GM18526 (cell line): Measurements from ENCODE around the gene NDRG4.

Experiments used
- POLR2A ChIP-seq: IDR thresholded peaks from 3 replicates; pipeline ENCODE4 v1.6.1; 2011; ENCODE audit not compliant: insufficient read length; ENCODE audit errors: extremely low read depth

The NDRG4 gene

DNA sequence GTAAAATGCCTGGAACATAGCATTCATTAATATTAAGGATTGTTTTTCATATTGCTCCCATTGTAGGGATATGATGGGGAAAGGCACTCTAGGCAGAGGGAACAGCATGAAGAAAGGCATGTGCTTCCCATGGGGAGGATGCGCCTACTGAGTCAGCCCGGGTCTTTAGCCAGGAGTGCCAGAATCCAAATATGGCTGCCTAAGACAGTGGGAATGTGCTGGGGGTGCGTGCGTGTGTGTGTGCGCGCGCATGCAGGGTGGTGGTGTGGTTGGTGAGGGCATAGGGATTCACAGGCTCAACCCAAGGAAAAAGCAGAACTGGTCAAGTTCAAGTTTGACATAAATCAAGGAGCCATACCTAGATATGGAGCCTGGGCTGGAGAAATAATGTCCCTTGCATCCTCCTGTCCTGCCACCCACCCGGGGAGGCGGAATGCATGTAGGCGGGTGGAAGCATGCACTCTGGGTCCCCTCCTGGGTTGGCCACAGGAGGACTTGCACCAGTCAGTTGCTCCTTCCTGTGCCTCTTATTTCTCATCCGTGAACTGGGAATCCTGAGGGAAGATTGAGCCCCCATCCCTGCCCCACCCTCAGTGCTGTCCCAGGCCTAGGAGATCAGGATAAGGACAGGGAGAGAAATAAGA, 18.6 kb upstream of the NDRG4 start:
- no peak for TF ChIP-seq POLR2A

DNA sequence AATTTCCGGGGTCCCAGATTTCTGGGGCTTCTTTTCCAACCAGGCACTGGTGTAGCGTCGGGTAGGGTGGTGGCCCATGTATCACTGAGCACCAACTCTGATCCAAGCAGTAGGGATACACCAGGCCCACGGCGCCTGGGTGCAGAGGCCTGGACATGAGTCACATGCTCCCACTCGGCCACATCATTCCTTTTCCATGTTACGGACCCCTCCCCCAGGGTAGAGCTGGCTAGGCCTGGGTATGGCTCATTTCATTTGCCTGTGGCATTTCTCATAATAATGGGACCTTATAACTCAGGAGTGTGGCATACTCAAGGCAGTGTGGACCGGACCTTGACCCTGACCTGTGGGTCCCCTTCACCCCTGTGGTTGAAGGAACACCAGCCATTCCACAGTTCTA, 18.0 kb upstream of the NDRG4 start:
- no peak for TF ChIP-seq POLR2A

DNA sequence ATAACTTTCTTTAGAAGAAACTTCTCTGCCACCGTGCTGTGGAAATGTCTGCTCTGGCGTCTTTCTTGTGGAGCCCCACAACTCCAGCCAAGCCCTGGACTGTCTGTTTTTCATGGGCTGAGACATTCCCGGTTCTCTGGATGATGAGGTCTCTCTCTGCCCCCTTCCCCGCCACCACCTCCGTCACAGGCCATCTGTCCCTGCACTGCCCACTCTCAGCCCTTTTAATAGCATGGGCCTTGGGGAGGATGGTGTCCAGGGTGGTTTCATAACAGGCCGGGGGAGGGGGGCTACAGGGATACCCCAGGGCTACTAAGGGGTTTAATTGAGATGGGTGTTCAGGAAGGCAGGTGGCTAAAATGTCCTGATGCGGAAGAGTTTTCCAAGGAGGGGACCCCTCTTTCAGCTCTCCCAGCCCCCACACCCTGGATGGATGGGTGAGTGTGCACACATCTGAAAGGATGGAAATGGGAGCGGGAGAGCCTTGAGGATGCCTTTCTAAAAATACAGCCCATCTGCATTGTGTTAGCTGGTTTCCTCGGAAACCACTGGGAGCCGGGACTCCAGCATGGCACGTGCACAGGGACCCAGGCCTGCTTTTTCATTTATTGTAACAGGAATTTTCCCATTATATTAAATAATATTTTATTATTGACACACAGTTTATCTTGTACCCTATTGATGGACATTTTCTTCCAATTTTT, 14.6 kb upstream of the NDRG4 start:
- TF ChIP-seq POLR2A = no peak

DNA sequence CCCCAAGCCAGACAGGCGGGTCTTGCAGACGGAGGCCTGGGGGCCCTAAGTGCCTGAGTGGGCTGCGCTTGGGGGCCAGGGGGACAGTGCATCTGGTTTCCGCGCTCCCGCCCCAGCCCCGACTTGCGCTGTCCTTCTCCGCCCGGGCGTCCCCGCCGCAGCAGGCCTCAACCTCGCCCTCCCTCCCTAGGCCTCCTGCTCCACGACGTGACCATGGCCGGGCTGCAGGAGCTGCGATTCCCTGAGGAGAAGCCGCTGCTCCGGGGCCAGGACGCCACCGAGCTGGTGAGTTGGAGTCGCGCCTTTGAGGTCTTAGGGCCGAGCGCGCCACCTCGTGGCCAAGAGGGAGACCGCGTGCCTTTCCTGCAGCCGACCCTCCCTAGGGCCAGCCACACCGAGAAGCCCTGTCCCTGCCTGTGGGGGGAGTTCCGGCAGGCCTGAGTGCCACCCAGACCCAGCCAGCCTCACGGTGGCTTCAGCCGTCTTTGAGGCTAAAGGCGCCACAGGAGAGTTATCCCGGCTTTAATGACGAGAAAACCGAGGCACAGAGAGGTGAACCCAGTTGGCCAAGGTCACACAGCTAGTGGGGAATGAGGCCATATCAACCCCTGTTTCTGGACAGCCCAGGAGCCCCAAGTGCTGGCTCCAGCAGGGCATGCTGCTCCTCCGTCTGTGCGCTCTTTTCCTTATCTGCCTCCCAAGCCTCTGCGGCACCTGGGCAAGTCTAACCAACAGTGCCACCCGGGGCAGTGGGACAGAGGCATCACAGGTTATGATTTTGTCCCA, 12.2 kb upstream of the NDRG4 start:
- TF ChIP-seq POLR2A = no peak

DNA sequence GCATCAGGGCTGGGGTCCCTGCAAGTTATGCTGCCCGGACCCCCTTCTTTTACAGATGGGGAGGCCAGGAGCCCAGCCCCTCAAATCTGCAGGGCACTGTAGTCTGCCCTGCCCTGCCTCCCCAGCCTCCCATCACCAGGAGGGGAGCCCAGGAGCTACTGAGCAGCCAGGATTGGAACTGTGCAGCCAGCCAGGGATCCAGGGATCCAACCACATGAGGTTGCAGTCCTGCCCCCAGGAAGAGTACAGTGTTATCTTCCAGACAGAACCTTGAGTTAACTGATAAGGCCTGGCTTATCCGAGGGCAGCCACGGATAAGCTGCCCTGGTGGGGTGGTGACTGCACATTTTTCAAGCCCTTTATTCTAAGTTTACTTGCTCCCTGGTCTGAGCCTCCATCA, 11.4 kb upstream of the NDRG4 start:
- no peak for TF ChIP-seq POLR2A

GRCh38 chr16:58490065-58490464, 9.9 kb upstream of the NDRG4 start:
- no peak for TF ChIP-seq POLR2A

GRCh38 chr16:58492066-58492465, 7.9 kb upstream of the NDRG4 start:
- no peak for TF ChIP-seq POLR2A

- no peak for TF ChIP-seq POLR2A
Measured at GRCh38 chr16:58492735-58493134, 7.2 kb upstream of the NDRG4 start.

DNA sequence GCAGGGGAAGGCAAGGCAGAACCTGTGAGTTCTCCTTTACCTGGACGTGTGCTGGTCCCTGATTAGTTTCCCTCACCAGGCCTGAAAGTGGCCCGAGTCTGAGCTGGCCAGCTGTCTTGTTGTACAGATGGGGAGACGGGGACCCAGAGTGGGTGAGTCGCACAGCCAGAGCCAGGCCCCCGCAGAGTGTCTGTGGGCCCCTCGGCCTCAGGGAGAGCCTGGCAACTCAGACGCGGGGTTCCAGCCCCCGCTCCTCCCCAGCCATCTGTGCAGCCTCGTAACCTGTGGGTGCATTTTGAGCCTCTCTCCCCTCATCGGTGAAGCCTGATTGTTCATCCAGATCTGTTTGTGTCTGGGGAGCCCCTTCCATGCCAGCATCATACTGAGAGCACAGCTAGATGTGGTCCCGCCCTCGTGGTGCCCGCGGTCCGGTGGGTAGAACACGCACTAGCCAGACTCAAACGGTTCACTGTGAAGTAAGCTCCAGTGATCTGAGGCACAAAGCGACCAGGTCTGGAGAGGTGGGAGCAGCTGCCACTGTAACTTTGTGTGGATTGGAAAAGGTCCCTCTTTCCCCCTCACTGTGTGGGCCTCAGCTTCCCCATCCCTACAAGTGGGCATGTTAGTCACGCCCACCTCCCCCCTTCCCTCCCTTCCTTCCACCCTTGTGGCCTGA, 6.0 kb upstream of the NDRG4 start:
- TF ChIP-seq POLR2A = no peak

DNA sequence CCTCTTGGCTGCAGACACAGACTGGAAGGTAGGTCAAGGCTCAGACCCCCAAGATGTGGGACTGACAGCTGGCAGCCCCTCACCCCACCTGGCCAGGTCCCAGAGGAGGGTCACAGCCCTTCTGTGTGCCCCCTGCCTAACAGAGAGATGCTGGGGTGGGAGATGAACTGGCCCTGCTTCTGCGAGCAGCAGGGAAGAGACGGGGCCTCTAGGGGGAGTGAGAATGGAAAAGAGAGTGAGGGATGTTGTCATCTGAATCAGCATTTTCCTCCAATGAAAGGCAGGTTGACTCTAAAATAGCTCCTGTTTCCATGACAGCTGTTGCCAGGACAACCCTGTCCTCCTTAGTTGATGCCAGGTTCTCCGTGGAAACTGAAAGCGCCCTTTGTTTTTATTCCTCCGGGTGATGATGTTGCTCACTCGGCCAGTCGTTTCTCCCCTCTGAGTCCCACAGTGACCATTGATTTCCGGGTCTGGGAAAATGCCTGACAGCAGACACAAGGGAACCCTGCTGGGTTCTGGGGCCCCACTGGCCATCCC, 4.9 kb upstream of the NDRG4 start:
- TF ChIP-seq POLR2A = no peak

DNA sequence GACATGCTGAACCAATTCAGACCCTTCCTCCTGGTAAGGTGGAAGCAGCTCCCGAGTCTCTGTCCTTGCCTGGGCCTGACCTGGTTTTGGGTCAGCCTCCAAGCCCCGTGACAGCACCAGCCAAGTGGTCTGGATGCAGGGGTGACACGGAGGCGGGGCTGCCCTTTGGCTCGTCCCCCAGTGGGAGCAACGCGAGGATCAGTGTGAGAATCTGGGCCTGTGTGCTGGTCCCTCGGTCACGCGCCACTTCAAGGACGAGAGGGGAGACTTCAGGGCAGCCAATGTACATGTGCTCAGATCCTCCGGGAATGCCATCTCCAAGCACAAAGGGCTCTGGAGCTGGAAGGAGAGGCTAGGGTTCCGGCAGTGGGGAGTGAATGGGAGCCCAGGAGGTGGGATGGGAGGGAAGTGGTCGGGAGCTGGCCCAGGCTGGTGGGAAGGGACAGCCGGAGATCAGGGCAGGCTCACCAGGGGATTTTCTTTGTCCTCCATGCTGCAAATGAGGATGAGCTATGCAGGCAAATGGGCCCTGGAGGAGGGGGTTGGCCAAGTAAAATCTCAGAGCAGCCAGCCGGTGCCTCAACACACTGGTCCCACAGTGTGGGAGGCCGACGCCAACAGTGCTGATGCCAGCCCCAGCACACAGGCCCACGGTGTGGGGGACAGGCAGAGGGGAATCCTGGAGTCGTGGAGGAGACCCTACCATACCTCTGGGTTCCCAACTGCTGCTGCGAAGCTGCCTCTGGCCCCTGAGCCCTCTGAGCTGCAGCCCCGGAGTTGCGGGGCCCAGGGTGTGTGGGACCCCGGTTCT, 4.2 kb upstream of the NDRG4 start:
- no peak for TF ChIP-seq POLR2A

DNA sequence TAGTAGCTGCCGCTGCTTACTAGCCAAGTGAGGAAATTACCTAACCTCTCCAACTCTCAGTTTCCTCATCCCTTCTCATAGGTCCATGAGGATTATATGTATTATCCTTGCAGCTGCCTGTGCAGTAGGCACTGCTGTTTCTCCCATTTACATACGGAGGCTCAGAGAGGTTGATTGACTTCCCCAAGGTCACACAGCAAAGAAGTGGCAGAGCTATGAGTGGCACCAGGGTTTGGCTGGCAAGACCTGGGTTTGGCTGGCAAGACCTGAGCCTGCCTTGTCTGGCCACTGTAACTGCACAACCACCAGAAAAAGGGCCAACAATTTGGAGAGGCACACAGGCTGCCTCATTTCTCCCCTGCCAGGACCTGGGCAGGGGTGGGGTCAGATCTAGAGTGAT, 2.5 kb upstream of the NDRG4 start:
- no peak for TF ChIP-seq POLR2A

DNA sequence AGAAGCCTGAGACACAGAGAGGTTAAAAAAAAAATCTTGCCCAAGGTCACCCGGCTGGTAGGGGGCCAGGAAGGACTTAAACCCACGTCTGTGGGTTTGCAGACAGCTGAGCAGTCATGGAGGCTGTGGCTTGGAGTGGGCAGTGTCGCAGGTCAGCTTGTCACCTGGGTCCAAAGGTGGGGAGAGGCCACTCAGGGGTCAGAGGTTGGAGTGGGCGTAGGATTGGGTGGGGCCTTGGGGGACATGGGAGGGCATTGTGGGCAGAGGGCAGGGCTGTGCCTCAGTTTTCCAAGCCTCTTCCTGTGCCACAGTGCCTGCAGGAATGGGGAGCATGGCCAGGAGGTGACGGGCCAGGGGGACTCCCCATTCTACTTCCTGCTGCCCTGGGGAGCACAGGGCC, 2.0 kb upstream of the NDRG4 start:
- TF ChIP-seq POLR2A = no peak

DNA sequence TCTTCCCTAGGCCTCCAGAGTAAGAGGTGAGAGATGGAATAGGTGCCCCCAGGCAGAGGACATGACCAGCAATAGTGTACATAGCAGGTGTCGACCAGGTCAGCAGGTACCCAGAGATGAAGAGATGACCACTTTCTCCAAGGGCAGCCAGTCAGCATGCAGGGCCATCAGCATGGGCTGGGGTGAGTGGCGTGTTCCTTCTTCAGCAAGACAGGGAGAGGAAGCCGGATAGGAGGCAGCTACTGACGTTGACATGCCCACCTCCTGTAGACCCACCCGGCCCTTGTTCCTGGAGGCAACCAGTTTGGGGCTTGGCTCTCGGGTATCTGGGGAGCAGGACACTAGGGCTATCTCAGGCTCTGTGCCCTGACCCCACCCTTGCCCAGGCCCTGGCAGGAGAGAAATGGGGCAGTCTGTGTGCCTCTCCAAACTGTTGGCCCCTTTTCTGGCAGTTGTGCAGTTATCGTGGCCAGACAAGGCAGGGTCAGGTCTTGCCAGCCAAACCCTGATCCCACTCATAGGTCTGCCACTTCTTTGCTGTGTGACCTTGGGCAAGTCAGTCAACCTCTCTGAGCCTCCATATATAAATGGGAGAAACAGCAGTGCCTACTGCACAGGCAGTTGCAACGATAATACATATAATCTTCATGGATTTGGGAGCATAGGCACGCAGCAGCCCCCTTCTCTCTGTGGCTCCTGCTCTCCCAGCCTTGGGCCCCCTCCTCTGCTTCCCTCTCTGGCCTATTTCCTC, 1.4 kb upstream of the NDRG4 start:
- no peak for TF ChIP-seq POLR2A
